ENCODE data around the gene OR6C3. TPM values are rescaled to one million over a fixed set of nuclear protein-coding genes. Genes with fewer than 3 reads are reported as not detected.

The OR6C3 gene
- total RNA-seq, 1 experiment from 2014 or later = not detected

- ATAC-seq (no peak), DNase-seq (ENCODE audit: low spot score) (no peak)
- no peak within 1 kb of the TSS for H3K4me3 Mint-ChIP-seq
- no peaks in the 10 kb centered on the region for H3K27me3 Mint-ChIP-seq (ENCODE audit: low read depth)
- CTCF ChIA-PET = no interaction called here
- no peak within 1 kb of the TSS for H3K27ac Mint-ChIP-seq
- no peaks in the 10 kb centered on the region for H3K36me3 Mint-ChIP-seq
- POLR2A ChIA-PET = no interaction called here
- H3K4me1 Mint-ChIP-seq = peaks cover 6% of the 10 kb centered on the region; the same call in 1 of the 2 replicates
- peaks cover 17% of the 10 kb centered on the region for H3K9me3 Mint-ChIP-seq
- no peak for TF ChIP-seq USF2 (CRISPR knock-in tag; IDR thresholded peaks at IDR 0.05)
- no peak for TF ChIP-seq AFF4 (CRISPR knock-in tag; IDR thresholded peaks at IDR 0.05; ENCODE audit: borderline replicate concordance)
- TF ChIP-seq E2F1 (CRISPR knock-in tag; IDR thresholded peaks at IDR 0.05) = no peak
- no peak for TF ChIP-seq NR2C2 (CRISPR knock-in tag; IDR thresholded peaks at IDR 0.05)
- no peak for TF ChIP-seq SMAD4 (CRISPR knock-in tag; IDR thresholded peaks at IDR 0.05)
- TF ChIP-seq ZNF263 (CRISPR knock-in tag; IDR thresholded peaks at IDR 0.05; ENCODE audit: low read depth) = no peak
- no peak for TF ChIP-seq ZNF396 (CRISPR knock-in tag; IDR thresholded peaks at IDR 0.05; ENCODE audit: borderline replicate concordance)
- no peak for TF ChIP-seq TCF7 (CRISPR knock-in tag; IDR thresholded peaks at IDR 0.05; ENCODE audit: low read depth)
- TF ChIP-seq ZNF416 (CRISPR knock-in tag; IDR thresholded peaks at IDR 0.05) = no peak
- TF ChIP-seq ESRRA (CRISPR knock-in tag; IDR thresholded peaks at IDR 0.05; ENCODE audit: borderline replicate concordance) = no peak
- TF ChIP-seq EMX1 (CRISPR knock-in tag; IDR thresholded peaks at IDR 0.05) = no peak
- no peak for TF ChIP-seq CBFB (CRISPR knock-in tag; IDR thresholded peaks at IDR 0.05; ENCODE audit: low read depth)
- TF ChIP-seq SP1 (CRISPR knock-in tag; conservative IDR thresholded peaks at IDR 0.05) = no peak
- TF ChIP-seq TEAD1 (CRISPR knock-in tag; IDR thresholded peaks at IDR 0.05) = no peak
- no peak for TF ChIP-seq AR (CRISPR knock-in tag; IDR thresholded peaks at IDR 0.05)
- TF ChIP-seq RORB (CRISPR knock-in tag; IDR thresholded peaks at IDR 0.05) = no peak
- no peak for TF ChIP-seq KAT7 (CRISPR knock-in tag; IDR thresholded peaks at IDR 0.05; ENCODE audit: borderline replicate concordance)
- no peak for TF ChIP-seq SMAD3 (CRISPR knock-in tag; IDR thresholded peaks at IDR 0.05; ENCODE audit: borderline replicate concordance)
- TF ChIP-seq ZSCAN18 (CRISPR knock-in tag; IDR thresholded peaks at IDR 0.05) = no peak
- no peak for TF ChIP-seq ATF6 (CRISPR knock-in tag; IDR thresholded peaks at IDR 0.05)
These were observed 34.1 kb upstream of the OR6C3 start, which contains the start of gene OR6C6 for GRCh38 chr12:55296469-55296868. TSS of gene OR6C6 (minus strand) at chr12:55296569. CDS start at chr12:55295232, 1,337 bp downstream.
